Activated T-helper 17 cell treated with anti-CD3 and anti-CD28 coated beads, Interleukin-2, amount 50 U/mL, for 72 hours (primary cell): Measurements from ENCODE around the gene NUCKS1. TPM values are rescaled to one million over a fixed set of nuclear protein-coding genes. Genes with fewer than 3 reads are reported as not detected.

ENCODE experiments used
- ATAC-seq: fragments of 150-1000 bp; cut with Tn5 transposase; replicated peaks from 2 replicates; pipeline ENCODE4 v1.10.0; 2021; ENCODE audit warnings: mild to moderate bottlenecking, moderate library complexity
- H3K27ac Mint-ChIP-seq: one replicate; pipeline ENCODE4 v1.8.0; 2022; ENCODE audit warnings: mixed read lengths
- H3K27me3 Mint-ChIP-seq: one replicate; pipeline ENCODE4 v1.8.0; 2022; ENCODE audit warnings: mixed read lengths
- H3K36me3 Mint-ChIP-seq: one replicate; pipeline ENCODE4 v1.8.0; 2022; ENCODE audit warnings: low read depth, mild to moderate bottlenecking, mixed read lengths
- H3K4me1 Mint-ChIP-seq: one replicate; pipeline ENCODE4 v1.8.0; 2022; ENCODE audit warnings: mixed read lengths
- H3K4me3 Mint-ChIP-seq: one replicate; pipeline ENCODE4 v1.8.0; 2022; ENCODE audit warnings: mild to moderate bottlenecking, mixed read lengths
- H3K9me3 Mint-ChIP-seq: one replicate; pipeline ENCODE4 v1.8.0; 2022; ENCODE audit warnings: mixed read lengths
- total RNA-seq, 2 donors: library from RNA; stranded (reverse); gene quantifications; one replicate each; pipeline ENCODE4 v1.2.3, GENCODE V29; 2022

Gene NUCKS1
- total RNA-seq, 2 donors from 2014 or later, result 102 to 110 TPM

- no peak for ATAC-seq
- Mint-ChIP-seq H3K27me3 (no peaks in the 10 kb centered on the region), H3K4me3 (no peak overlapping the region), H3K4me1 (peaks cover 16% of the 10 kb centered on the region), H3K36me3 (peaks cover 43% of the 10 kb centered on the region), H3K9me3 (no peaks in the 10 kb centered on the region), H3K27ac (no peak overlapping the region)
Measured at GRCh38 chr1:205709059-205709398, 41.0 kb downstream of the NUCKS1 start.

- no peak for ATAC-seq
- H3K27me3 Mint-ChIP-seq, result no peaks in the 10 kb centered on the region
- H3K9me3 Mint-ChIP-seq, result no peaks in the 10 kb centered on the region
- peaks cover 16% of the 10 kb centered on the region for H3K4me1 Mint-ChIP-seq
- H3K36me3 Mint-ChIP-seq, result peaks cover 49% of the 10 kb centered on the region
- no peak overlapping the region for H3K4me3 Mint-ChIP-seq
- no peak overlapping the region for H3K27ac Mint-ChIP-seq
Measured at GRCh38 chr1:205706601-205707502, 43.1 kb downstream of the NUCKS1 start.

DNA sequence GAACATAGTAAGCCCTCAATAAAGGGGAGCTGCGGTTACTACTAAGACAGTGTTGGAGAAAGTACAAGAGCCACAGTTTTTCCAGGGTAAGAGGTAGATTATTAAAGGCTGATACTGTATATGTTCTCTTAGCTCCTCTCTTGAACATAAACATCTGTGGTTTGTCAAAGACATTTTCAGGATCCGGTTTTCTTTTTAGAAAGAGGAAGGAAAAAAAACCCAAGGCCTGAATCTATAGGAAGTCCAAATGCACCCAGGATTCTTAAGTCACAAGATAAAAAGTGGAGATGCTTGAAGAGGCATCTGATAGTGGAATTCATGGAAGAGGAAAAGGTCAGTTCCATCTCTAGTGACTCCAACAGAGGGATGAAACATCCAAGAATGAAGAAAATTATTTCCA is 45.1 kb downstream of the NUCKS1 start:
- Mint-ChIP-seq H3K27me3 (no peaks in the 10 kb centered on the region), H3K27ac (no peak overlapping the region), H3K36me3 (peaks cover 31% of the 10 kb centered on the region), H3K9me3 (no peaks in the 10 kb centered on the region), H3K4me1 (peaks cover 3% of the 10 kb centered on the region), H3K4me3 (no peak overlapping the region)
- no peak for ATAC-seq

DNA sequence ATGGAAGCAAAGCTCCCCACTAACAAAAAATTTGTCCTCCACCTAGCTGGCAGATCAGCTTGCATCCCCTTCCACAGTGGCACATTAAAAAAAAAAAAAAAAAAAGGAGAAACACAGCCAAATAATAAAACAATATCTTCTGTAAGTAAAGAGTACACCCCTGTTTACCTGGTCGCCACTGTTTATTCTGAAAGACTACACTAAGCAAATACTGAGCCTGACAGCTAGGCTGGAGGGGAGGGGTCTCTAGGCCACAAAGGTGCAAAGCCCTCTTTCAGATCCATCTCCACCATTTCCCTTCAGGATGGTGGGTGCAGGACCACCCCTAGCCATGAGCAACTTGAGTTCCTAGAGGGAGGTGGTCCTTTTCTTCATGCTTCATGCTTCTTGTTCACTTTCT is 46.9 kb downstream of the NUCKS1 start:
- Mint-ChIP-seq H3K27me3 (no peaks in the 10 kb centered on the region), H3K4me1 (peaks cover 3% of the 10 kb centered on the region), H3K4me3 (no peak overlapping the region), H3K9me3 (no peaks in the 10 kb centered on the region), H3K27ac (no peak overlapping the region), H3K36me3 (peaks cover 15% of the 10 kb centered on the region)
- ATAC-seq, result no peak

GRCh38 chr1:205701891-205702290 is 48.1 kb downstream of the NUCKS1 start:
- Mint-ChIP-seq H3K36me3 (peaks cover 15% of the 10 kb centered on the region), H3K4me3 (no peak overlapping the region), H3K27ac (no peak overlapping the region), H3K27me3 (peaks cover 10% of the 10 kb centered on the region), H3K9me3 (no peaks in the 10 kb centered on the region), H3K4me1 (peaks cover 3% of the 10 kb centered on the region)
- ATAC-seq, result no peak

GRCh38 chr1:205701420-205701819 is 48.6 kb downstream of the NUCKS1 start:
- peaks cover 3% of the 10 kb centered on the region for H3K4me1 Mint-ChIP-seq
- H3K27ac Mint-ChIP-seq, result no peak overlapping the region
- H3K36me3 Mint-ChIP-seq, result peaks cover 15% of the 10 kb centered on the region
- H3K4me3 Mint-ChIP-seq, result no peak overlapping the region
- no peak for ATAC-seq
- no peaks in the 10 kb centered on the region for H3K9me3 Mint-ChIP-seq
- peaks cover 14% of the 10 kb centered on the region for H3K27me3 Mint-ChIP-seq

GRCh38 chr1:205700865-205701401 is 49.0 kb downstream of the NUCKS1 start:
- Mint-ChIP-seq H3K9me3 (no peaks in the 10 kb centered on the region), H3K4me3 (no peak overlapping the region), H3K36me3 (peaks cover 15% of the 10 kb centered on the region), H3K4me1 (peaks cover 3% of the 10 kb centered on the region), H3K27me3 (peaks cover 16% of the 10 kb centered on the region), H3K27ac (no peak overlapping the region)
- ATAC-seq, result no peak

DNA sequence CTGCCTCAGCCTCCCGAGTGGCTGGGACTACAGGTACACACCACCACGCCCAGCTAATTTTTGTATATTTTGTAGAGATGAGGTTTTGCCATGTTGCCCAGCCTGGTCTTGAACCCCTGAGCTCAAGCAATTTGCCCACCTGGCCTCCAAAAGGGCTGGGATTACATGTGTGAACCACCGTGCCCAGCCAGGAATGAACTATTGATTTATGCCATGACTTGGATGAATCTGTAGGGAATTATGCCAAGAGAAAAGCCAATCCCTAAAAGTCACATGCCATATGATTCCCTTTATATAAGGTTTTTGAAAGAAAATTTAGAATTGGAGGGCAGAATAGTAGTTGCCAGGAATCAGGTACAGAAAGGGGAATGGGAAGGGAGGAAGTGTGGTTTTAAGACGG is 50.6 kb downstream of the NUCKS1 start:
- H3K9me3 Mint-ChIP-seq, result no peaks in the 10 kb centered on the region
- H3K36me3 Mint-ChIP-seq, result peaks cover 7% of the 10 kb centered on the region
- no peak overlapping the region for H3K27ac Mint-ChIP-seq
- H3K4me3 Mint-ChIP-seq, result no peak overlapping the region
- ATAC-seq, result no peak
- H3K27me3 Mint-ChIP-seq, result peaks cover 16% of the 10 kb centered on the region
- H3K4me1 Mint-ChIP-seq, result no peaks in the 10 kb centered on the region

GRCh38 chr1:205698921-205699320 is 51.1 kb downstream of the NUCKS1 start:
- H3K36me3 Mint-ChIP-seq, result peaks cover 6% of the 10 kb centered on the region
- no peaks in the 10 kb centered on the region for H3K9me3 Mint-ChIP-seq
- no peaks in the 10 kb centered on the region for H3K4me1 Mint-ChIP-seq
- no peak for ATAC-seq
- H3K4me3 Mint-ChIP-seq, result no peak overlapping the region
- H3K27ac Mint-ChIP-seq, result no peak overlapping the region
- H3K27me3 Mint-ChIP-seq, result peaks cover 16% of the 10 kb centered on the region

GRCh38 chr1:205693421-205693991 is 56.5 kb downstream of the NUCKS1 start:
- Mint-ChIP-seq H3K36me3 (no peaks in the 10 kb centered on the region), H3K9me3 (no peaks in the 10 kb centered on the region), H3K27me3 (peaks cover 16% of the 10 kb centered on the region), H3K4me1 (no peaks in the 10 kb centered on the region), H3K27ac (no peak overlapping the region), H3K4me3 (no peak overlapping the region)
- ATAC-seq, result no peak

DNA sequence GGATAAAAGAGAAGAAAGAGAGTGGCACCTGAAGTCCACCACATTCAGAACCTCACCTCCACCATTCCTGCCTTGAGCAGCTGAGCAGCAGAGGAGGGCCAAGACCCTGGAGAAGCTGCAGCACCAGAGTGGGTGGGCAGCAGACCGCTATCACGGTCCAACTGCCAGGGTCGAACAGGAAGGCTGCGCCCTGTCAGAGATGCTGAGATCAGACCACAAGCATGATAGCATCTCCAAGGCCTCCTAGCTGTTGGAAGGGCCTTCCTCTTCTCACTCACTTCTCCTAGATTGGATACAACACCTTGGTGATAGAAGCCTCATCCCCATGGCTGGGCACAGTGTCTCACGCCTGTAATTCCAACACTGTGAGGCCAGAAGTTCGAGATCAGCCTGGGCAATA is 57.6 kb downstream of the NUCKS1 start:
- Mint-ChIP-seq H3K9me3 (no peaks in the 10 kb centered on the region), H3K4me1 (no peaks in the 10 kb centered on the region), H3K4me3 (no peak overlapping the region), H3K36me3 (no peaks in the 10 kb centered on the region), H3K27ac (no peak overlapping the region), H3K27me3 (peaks cover 11% of the 10 kb centered on the region)
- ATAC-seq, result no peak

- no peak overlapping the region for H3K27ac Mint-ChIP-seq
- no peaks in the 10 kb centered on the region for H3K27me3 Mint-ChIP-seq
- no peak overlapping the region for H3K4me3 Mint-ChIP-seq
- H3K9me3 Mint-ChIP-seq, result no peaks in the 10 kb centered on the region
- H3K4me1 Mint-ChIP-seq, result no peaks in the 10 kb centered on the region
- H3K36me3 Mint-ChIP-seq, result no peaks in the 10 kb centered on the region
- no peak for ATAC-seq
Measured at GRCh38 chr1:205690122-205690756, 59.7 kb downstream of the NUCKS1 start.

- H3K36me3 Mint-ChIP-seq, result no peaks in the 10 kb centered on the region
- no peaks in the 10 kb centered on the region for H3K9me3 Mint-ChIP-seq
- no peak for ATAC-seq
- no peak overlapping the region for H3K4me3 Mint-ChIP-seq
- no peak overlapping the region for H3K27ac Mint-ChIP-seq
- no peaks in the 10 kb centered on the region for H3K4me1 Mint-ChIP-seq
- H3K27me3 Mint-ChIP-seq, result no peaks in the 10 kb centered on the region
Measured at GRCh38 chr1:205689479-205689878, 60.5 kb downstream of the NUCKS1 start.

GRCh38 chr1:205688171-205689080 is 61.6 kb downstream of the NUCKS1 start:
- Mint-ChIP-seq H3K36me3 (no peaks in the 10 kb centered on the region), H3K27ac (no peak overlapping the region), H3K27me3 (no peaks in the 10 kb centered on the region), H3K9me3 (no peaks in the 10 kb centered on the region), H3K4me1 (no peaks in the 10 kb centered on the region), H3K4me3 (no peak overlapping the region)
- no peak for ATAC-seq
